HepG2 (cell line): ENCODE measurements around the gene MED22. TPM values are rescaled to one million over a fixed set of nuclear protein-coding genes. Genes with fewer than 3 reads are reported as not detected.

ENCODE experiments used
- CTCF ChIP-seq: sonication (generic); formaldehyde crosslinking; IDR thresholded peaks from 2 replicates; pipeline ENCODE4 v1.5.0; 2020; ENCODE audit warnings: mild to moderate bottlenecking, missing genetic modification reagents, moderate library complexity
- ZNF496 ChIP-seq: sonication (generic); formaldehyde crosslinking; IDR thresholded peaks from 2 replicates; pipeline ENCODE4 v1.8.1; 2023; ENCODE audit warnings: mild to moderate bottlenecking, moderate library complexity, missing genetic modification reagents; ENCODE audit not compliant: insufficient replicate concordance
- polyA plus RNA-seq, 8 experiments: library from polyadenylated mRNA; depleted of rRNA in 3 of 8; stranded (reverse) in 7 of 8; unstranded in 1 of 8; fragments of >200 nt; fragmentation: Illumina TruSeq in 4 of 8; extraction: Trizol in 4 of 8; gene quantifications; 2 replicates each; pipeline versions ENCODE4 v1.2.1 to v1.2.3, GENCODE V29; 2011 to 2016; ENCODE audit warnings: low read depth in 4 of 8, missing spikeins in 1 of 8, mixed read lengths in 1 of 8; ENCODE audit not compliant: insufficient read depth in 1 of 8
- total RNA-seq, 5 experiments: library from RNA; depleted of rRNA; stranded (reverse); fragments of >200 nt; fragmentation: Illumina TruSeq; extraction: Trizol; gene quantifications; 2 replicates each; pipeline ENCODE4 v1.2.3, GENCODE V29; 2016; ENCODE audit warnings: low read depth in 1 of 5
- TF ChIP-seq, protein P1 (sequence below): sonication (generic); formaldehyde crosslinking; IDR thresholded peaks from 2 replicates; pipeline ENCODE4 v1.5.1; 2020; ENCODE audit warnings: mild to moderate bottlenecking, missing genetic modification reagents, moderate library complexity
- TF ChIP-seq, protein P2 (sequence below): sonication (generic); formaldehyde crosslinking; IDR thresholded peaks from 2 replicates; pipeline ENCODE4 v1.9.0; 2021; ENCODE audit warnings: mild to moderate bottlenecking, missing genetic modification reagents

Gene MED22
- total and polyA plus RNA-seq, 2 of the 13 experiments (the other 11 are each of a cell fraction or from before 2014, with no cell fraction given), result 15.8 to 22.1 TPM

GRCh38 chr9:133342069-133342406 lies 5.9 kb downstream of the MED22 start (continued):
- TF ChIP-seq CTCF (CRISPR knock-in tag) (peak; percentile 42), ZNF496 (CRISPR knock-in tag) (no peak)
- TF ChIP-seq, protein P1, sequence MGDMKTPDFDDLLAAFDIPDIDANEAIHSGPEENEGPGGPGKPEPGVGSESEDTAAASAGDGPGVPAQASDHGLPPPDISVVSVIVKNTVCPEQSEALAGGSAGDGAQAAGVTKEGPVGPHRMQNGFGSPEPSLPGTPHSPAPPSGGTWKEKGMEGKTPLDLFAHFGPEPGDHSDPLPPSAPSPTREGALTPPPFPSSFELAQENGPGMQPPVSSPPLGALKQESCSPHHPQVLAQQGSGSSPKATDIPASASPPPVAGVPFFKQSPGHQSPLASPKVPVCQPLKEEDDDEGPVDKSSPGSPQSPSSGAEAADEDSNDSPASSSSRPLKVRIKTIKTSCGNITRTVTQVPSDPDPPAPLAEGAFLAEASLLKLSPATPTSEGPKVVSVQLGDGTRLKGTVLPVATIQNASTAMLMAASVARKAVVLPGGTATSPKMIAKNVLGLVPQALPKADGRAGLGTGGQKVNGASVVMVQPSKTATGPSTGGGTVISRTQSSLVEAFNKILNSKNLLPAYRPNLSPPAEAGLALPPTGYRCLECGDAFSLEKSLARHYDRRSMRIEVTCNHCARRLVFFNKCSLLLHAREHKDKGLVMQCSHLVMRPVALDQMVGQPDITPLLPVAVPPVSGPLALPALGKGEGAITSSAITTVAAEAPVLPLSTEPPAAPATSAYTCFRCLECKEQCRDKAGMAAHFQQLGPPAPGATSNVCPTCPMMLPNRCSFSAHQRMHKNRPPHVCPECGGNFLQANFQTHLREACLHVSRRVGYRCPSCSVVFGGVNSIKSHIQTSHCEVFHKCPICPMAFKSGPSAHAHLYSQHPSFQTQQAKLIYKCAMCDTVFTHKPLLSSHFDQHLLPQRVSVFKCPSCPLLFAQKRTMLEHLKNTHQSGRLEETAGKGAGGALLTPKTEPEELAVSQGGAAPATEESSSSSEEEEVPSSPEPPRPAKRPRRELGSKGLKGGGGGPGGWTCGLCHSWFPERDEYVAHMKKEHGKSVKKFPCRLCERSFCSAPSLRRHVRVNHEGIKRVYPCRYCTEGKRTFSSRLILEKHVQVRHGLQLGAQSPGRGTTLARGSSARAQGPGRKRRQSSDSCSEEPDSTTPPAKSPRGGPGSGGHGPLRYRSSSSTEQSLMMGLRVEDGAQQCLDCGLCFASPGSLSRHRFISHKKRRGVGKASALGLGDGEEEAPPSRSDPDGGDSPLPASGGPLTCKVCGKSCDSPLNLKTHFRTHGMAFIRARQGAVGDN (CRISPR knock-in tag), result peak; percentile 9; the same call in 1 of the 2 replicates
- TF ChIP-seq, protein P2, sequence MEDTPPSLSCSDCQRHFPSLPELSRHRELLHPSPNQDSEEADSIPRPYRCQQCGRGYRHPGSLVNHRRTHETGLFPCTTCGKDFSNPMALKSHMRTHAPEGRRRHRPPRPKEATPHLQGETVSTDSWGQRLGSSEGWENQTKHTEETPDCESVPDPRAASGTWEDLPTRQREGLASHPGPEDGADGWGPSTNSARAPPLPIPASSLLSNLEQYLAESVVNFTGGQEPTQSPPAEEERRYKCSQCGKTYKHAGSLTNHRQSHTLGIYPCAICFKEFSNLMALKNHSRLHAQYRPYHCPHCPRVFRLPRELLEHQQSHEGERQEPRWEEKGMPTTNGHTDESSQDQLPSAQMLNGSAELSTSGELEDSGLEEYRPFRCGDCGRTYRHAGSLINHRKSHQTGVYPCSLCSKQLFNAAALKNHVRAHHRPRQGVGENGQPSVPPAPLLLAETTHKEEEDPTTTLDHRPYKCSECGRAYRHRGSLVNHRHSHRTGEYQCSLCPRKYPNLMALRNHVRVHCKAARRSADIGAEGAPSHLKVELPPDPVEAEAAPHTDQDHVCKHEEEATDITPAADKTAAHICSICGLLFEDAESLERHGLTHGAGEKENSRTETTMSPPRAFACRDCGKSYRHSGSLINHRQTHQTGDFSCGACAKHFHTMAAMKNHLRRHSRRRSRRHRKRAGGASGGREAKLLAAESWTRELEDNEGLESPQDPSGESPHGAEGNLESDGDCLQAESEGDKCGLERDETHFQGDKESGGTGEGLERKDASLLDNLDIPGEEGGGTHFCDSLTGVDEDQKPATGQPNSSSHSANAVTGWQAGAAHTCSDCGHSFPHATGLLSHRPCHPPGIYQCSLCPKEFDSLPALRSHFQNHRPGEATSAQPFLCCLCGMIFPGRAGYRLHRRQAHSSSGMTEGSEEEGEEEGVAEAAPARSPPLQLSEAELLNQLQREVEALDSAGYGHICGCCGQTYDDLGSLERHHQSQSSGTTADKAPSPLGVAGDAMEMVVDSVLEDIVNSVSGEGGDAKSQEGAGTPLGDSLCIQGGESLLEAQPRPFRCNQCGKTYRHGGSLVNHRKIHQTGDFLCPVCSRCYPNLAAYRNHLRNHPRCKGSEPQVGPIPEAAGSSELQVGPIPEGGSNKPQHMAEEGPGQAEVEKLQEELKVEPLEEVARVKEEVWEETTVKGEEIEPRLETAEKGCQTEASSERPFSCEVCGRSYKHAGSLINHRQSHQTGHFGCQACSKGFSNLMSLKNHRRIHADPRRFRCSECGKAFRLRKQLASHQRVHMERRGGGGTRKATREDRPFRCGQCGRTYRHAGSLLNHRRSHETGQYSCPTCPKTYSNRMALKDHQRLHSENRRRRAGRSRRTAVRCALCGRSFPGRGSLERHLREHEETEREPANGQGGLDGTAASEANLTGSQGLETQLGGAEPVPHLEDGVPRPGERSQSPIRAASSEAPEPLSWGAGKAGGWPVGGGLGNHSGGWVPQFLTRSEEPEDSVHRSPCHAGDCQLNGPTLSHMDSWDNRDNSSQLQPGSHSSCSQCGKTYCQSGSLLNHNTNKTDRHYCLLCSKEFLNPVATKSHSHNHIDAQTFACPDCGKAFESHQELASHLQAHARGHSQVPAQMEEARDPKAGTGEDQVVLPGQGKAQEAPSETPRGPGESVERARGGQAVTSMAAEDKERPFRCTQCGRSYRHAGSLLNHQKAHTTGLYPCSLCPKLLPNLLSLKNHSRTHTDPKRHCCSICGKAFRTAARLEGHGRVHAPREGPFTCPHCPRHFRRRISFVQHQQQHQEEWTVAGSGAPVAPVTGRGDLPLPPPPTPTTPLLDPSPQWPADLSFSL (CRISPR knock-in tag), result no peak
